HEK293 (cell line): Measurements from ENCODE around the gene MUSTN1.

Experiments used
- REST ChIP-seq: fragments of 450-650 bp; formaldehyde crosslinking; IDR thresholded peaks from 2 replicates; pipeline ENCODE4 v1.5.1; 2016; ENCODE audit warnings: missing biosample characterization, missing genetic modification characterization
- ZBTB17 ChIP-seq: fragments of 450-650 bp; formaldehyde crosslinking; IDR thresholded peaks from 2 replicates; pipeline ENCODE4 v1.5.1; 2016; ENCODE audit warnings: missing biosample characterization, missing genetic modification characterization
- ZBTB21 ChIP-seq: fragments of 450-650 bp; formaldehyde crosslinking; IDR thresholded peaks from 2 replicates; pipeline ENCODE4 v1.5.1; 2017; ENCODE audit warnings: missing biosample characterization, missing genetic modification characterization
- ZBTB26 ChIP-seq: fragments of 450-650 bp; formaldehyde crosslinking; optimal IDR thresholded peaks from 2 replicates; pipeline ENCODE3; 2016; ENCODE audit warnings: missing biosample characterization, mild to moderate bottlenecking, missing genetic modification characterization
- ZBTB7A ChIP-seq: fragments of 450-650 bp; formaldehyde crosslinking; IDR thresholded peaks from 2 replicates; pipeline ENCODE4 v1.5.1; 2016; ENCODE audit warnings: low read depth, missing biosample characterization, missing genetic modification characterization
- ZNF157 ChIP-seq: fragments of 450-650 bp; formaldehyde crosslinking; IDR thresholded peaks from 2 replicates; pipeline ENCODE4 v1.5.1; 2016; ENCODE audit warnings: missing biosample characterization, missing genetic modification characterization
- ZNF16 ChIP-seq: fragments of 450-650 bp; formaldehyde crosslinking; IDR thresholded peaks from 2 replicates; pipeline ENCODE4 v1.5.1; 2016; ENCODE audit warnings: low read depth, missing biosample characterization, missing genetic modification characterization
- ZNF350 ChIP-seq: fragments of 450-650 bp; formaldehyde crosslinking; IDR thresholded peaks from 2 replicates; pipeline ENCODE4 v1.5.0; 2017; ENCODE audit warnings: missing biosample characterization, mild to moderate bottlenecking, missing genetic modification characterization
- ZNF513 ChIP-seq: fragments of 450-650 bp; IDR thresholded peaks from 2 replicates; pipeline ENCODE4 v1.5.1; 2018; ENCODE audit warnings: missing biosample characterization, missing genetic modification characterization
- ZNF561 ChIP-seq: fragments of 450-650 bp; IDR thresholded peaks from 2 replicates; pipeline ENCODE4 v1.5.1; 2018; ENCODE audit warnings: missing biosample characterization, missing genetic modification characterization, borderline replicate concordance
- ZNF623 ChIP-seq: fragments of 450-650 bp; formaldehyde crosslinking; IDR thresholded peaks from 2 replicates; pipeline ENCODE4 v1.5.1; 2016; ENCODE audit warnings: missing biosample characterization, missing genetic modification characterization
- ZNF664 ChIP-seq: fragments of 450-650 bp; formaldehyde crosslinking; IDR thresholded peaks from 2 replicates; pipeline ENCODE4 v1.5.1; 2016; ENCODE audit warnings: missing biosample characterization, missing genetic modification characterization
- TF ChIP-seq, protein P1 (sequence below): fragments of 450-650 bp; formaldehyde crosslinking; IDR thresholded peaks from 2 replicates; pipeline ENCODE4 v1.5.1; 2016; ENCODE audit warnings: missing biosample characterization, missing genetic modification characterization

DNA sequence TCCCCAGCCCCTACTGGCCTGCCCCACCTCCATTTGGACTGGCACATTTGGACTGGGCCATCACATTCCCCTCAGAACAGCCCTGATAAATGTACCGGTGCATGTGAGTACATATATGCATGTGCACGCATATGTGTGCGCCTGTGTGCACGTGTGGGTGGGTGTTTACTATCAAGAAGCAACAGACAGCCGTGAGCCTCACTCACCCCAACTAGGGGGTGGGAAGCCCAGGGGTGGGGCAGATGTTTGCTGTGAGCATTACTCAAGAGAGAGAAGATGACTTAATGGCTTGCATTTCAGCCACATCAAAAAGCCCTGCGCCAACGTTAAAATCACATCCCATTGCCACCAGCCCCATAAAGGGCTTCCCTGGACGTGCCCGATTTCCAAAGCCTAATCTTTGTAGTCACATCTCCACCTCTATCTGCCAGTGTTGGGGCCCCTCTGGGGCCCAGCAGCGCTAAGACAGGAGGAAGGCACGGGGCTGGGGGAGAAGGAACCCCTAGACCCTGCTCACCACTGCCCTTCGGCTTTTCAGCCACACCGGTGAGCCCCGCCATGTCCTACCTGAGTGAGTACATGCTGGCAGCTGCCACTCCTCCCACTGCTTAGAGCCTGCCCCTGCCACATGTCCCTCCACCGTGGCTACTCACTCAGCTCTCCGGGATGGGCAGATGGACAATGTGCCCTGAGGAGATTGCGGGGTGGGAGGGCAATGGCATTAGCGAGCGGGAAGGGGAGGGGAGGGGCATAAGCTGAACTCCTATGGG is 29.4 kb downstream of the MUSTN1 start:
- TF ChIP-seq, protein P1, sequence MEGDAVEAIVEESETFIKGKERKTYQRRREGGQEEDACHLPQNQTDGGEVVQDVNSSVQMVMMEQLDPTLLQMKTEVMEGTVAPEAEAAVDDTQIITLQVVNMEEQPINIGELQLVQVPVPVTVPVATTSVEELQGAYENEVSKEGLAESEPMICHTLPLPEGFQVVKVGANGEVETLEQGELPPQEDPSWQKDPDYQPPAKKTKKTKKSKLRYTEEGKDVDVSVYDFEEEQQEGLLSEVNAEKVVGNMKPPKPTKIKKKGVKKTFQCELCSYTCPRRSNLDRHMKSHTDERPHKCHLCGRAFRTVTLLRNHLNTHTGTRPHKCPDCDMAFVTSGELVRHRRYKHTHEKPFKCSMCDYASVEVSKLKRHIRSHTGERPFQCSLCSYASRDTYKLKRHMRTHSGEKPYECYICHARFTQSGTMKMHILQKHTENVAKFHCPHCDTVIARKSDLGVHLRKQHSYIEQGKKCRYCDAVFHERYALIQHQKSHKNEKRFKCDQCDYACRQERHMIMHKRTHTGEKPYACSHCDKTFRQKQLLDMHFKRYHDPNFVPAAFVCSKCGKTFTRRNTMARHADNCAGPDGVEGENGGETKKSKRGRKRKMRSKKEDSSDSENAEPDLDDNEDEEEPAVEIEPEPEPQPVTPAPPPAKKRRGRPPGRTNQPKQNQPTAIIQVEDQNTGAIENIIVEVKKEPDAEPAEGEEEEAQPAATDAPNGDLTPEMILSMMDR: no peak
- TF ChIP-seq ZBTB21 (tag by site-specific recombination): no peak
- TF ChIP-seq ZNF513 (tag by site-specific recombination): no peak
- no peak for TF ChIP-seq REST (tag by site-specific recombination)
- TF ChIP-seq ZBTB26 (tag by site-specific recombination): no peak
- TF ChIP-seq ZNF561 (tag by site-specific recombination): no peak
- TF ChIP-seq ZNF157 (tag by site-specific recombination): no peak
- TF ChIP-seq ZNF623: no peak
- no peak for TF ChIP-seq ZBTB7A (tag by site-specific recombination)
- no peak for TF ChIP-seq ZNF664 (tag by site-specific recombination)
- no peak for TF ChIP-seq ZNF16 (tag by site-specific recombination)
- no peak for TF ChIP-seq ZNF350
- no peak for TF ChIP-seq ZBTB17 (tag by site-specific recombination)
